ENCODE measurements around the gene RNF187.
"Not testable (repeated sequence)": the region's sequence is repeated elsewhere in the genome, so short reads cannot be mapped to it uniquely, and the experiment has no call there.

The RNF187 gene

DNA sequence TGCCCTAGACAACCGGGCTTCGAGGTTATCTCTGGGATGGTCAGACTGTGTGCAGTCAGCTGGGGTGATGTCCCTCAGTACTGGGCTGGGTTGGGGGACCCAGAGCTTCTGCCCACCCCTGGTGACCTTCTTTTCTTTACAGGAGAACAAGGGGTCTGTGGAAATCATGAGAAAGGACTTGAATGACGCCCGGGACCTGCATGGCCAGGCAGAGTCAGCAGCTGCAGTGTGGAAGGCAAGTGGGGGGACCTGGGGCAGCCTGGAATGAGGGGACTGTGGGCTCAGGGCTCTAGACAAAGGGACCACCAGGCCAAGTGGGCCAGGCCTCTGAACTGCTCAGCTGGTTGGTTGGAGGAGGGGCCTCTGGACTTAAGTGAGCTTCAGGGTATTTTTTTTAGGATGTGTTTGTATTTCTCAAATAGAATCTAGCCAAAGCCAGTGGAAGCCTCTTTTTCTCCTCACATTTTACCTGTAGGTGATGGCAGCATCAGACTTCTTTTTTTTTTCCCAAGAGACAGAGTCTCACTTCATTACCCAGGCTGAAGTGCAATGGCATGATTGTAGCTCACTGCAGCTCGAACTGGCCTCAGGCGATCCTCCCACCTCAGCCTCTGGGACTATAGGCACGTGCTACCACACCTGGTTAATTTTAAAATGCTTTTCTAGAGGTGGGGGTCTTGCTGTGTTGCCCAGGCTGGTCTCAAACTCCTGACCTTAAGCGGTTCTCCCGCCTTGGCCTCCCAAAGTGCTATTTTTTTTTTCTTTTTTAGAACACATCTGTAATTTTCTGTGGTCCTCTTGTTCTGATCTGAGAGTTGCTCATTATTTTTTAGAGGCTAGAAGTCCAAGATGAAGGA lies 1.9 kb downstream of the RNF187 start:
- no peak for DNase-seq

DNA sequence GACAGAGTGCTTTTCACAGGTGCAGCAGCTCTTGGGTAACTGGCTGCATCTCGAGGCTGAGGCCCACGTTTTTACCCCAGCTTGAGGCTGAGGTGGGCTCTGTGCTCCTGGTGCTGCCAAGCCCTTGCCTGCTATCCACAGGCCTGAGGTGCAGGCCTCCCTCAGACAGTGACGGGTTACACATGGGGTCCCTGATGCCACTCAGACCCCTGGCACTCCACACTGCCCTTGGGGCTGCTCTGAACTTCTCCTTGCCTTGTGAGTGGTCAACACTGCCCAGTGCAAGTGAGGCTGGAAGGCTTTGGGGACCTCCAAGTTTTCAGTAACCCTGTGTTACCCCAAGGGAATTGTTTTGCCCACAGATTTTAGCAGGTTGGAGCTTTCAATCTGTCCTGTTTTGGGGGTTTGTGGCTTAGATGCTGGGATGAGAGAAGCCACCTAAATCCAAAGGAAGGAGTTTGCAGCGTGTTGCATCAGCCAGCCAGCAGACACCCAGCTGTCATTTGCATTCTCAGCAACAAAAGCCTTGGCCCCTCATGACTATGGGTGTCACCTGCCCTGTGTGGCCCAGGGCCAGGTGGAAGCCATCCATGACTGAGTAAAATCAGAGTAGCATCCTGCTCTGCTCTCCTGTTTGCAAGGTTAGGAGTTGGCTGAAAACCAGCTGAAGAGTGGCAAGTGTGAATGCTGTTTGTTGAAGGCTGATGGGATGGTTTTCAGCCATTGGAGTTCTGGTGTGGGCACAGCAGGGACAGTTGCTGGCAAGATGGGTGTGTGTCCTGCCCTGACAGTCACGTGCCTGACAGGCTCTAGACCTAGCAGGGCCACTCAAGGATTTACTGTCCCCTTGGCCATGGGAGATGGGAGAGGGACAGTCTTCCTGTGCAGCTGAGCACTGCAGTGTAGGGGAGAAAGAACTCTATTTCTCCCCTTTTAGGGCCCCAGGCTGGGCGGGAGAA lies 3.2 kb downstream of the RNF187 start:
- DNase-seq: no peak

DNA sequence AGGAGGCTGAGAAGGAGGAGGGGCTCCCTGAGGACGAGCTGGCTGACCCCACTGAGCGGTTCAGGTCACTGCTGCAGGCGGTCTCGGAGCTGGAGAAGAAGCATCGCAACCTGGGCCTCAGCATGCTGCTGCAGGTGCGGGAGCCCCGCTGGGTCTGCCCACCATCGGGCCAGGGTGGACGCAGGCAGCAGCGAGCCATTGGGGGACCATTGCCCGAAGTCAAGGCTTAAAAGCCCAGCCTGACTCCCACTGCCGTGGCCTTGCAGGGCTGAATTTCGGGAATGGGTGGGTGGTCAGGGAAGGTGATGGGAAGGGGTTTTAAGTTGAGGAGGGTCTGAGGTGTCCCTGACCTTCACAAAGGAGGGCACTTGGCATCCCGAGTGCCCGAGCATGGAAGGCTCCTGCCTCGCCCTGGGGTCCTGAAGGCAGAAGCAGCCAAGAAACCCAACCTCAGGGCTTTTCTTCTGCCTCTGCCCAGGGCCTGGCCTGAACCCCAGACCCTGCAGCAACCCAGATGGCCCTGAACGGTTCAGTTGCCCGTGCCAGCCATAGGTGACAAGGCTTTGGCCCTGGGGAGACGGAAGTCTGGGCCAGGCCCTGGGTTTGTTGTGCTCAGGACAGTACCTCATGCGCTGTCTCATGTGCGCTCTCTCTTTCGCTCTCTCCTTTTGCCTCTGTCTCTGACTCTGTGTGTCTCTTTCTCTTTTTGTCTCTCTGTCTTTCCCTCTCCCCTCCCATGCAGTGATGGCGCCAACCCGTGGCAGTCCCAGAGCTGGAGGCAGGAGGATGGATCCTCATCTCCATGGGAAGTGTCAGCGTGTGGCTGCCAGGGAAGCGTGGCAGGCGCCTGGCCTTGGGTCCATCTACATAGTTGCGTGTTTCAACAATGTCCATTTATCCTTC lies 6.2 kb downstream of the RNF187 start:
- no peak for DNase-seq

DNA sequence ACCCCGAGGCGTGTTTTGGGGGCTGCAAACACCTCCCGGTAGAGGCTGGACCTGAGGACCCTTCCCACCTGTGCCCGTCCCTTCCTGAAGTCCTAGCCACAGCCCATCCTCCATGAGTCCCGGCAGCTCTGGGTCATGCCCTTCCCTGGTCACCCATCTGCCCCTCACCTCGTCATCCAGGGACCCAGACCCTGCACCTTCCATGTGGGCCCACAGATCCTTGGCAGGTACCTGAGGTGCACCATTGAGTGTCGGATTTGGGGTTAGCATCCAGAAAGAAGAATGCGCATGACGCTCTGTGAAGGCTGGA lies 6.8 kb downstream of the RNF187 start:
- no peak for DNase-seq

DNA sequence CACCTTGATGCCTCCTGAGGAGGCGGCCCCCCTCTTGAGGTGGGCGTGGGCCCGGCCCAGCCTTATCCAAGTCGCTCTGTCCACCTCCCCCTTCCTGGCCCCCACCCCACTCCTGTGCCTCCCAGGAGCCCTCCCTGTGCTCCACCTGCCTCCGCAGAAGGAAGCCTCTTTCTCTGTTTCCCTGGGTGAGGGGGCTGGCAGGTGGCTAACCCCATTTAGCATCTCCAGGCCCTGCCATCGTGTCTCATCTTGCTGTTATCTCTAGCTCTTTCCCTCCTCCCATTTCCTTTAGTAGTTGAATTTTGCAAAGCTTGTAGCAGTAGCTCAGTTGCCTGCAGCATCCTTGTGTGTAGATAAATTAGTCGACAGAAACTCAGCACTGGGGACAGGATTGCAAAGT lies 7.2 kb downstream of the RNF187 start:
- no peak for DNase-seq

DNA sequence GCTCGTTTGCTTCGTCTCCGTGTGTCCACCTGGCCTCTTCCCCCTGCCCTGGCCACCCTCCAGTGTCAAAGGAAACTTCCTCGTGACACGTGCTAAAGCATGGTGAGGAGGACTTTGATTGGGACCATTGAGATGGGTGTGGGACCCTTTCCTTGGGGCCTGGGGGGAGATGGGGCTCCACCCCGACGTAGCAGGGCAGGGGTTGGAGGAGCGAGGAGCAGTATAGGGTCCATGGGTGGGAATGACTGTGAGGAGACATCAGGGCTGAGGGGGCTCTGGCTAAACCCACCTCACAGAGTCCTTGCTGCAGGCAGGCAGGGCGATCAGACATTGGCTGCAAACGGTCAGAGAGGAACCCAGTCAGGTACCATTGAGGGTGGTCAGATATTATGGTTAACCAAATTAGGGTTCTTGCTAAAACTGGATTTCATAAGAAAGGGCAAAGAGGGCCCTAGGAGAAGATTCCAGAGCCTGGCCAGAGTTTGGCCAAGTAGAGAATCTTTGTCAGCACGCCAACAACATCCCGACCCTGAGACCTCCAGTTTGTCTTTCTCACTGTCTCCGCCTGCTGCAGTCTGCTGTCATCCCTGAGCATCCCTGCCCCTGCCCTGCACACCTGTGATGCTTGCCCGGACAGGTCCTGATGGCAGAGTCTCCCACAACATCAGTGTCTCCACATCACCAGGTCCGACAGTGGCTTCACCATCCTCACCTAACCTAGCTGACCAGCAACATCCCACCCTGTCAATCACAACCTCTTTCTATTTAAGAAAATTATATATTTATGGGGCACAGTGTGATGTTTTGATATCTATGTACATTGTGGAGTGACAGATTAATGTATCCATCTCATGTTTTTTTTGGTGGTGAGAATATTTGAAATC lies 8.0 kb downstream of the RNF187 start:
- no peak for DNase-seq

DNA sequence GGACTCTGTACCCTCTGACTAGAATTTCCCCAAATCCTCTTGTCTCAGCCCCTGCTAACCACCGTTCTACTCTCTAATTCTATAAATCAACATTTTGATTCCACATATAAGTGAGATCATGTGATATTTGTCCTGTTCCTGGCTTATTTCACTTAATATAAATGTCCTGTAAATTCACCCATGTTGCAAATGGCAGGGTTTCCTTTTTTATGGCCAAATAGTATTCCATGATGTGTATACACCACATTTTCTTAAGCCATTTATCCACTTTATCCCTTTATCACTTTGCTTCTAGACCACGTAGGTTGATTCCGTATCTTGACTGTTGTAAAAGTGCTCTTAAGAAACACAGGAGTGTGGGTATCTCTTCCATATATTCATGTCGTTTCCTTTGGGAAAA lies 8.9 kb downstream of the RNF187 start:
- DNase-seq: no peak

DNA sequence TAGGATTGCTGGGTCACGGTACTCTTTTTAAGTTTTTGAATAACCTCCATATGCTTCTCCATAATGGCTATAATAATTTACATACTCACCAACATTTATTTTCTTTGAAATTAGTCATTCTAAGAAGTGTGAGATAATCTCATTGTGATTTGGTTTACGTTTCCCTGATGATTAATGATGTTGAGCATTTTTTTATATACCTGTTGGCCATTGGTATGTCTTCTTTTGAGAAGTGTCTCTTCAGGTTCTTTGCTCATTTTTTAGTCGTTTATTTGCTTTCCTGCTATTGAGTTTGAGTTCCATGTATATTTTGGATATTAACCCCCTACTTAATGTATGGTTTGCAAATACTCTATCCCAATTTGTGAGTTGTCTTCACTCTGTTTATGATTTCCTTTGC lies 9.3 kb downstream of the RNF187 start:
- DNase-seq: no peak

DNA sequence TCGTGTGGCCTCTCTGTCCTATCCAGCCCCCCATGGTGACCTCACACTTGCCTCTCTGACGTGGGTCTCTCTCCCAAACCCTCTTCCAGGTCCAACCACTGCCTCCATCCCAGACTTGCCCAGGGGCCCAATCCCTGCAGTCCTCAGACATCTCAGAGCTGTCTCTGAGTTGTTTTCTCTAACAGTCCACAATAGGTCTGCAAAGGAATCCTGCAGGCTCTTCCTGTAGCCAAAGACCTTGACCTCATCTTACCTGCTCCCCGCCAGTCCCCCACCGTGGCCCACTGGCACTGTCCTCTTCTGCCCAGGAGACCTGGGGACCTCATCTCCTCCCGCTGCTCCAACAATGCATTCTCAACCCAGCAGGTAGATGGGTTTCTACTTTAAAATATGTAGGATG lies 10.0 kb downstream of the RNF187 start:
- no peak for DNase-seq

DNA sequence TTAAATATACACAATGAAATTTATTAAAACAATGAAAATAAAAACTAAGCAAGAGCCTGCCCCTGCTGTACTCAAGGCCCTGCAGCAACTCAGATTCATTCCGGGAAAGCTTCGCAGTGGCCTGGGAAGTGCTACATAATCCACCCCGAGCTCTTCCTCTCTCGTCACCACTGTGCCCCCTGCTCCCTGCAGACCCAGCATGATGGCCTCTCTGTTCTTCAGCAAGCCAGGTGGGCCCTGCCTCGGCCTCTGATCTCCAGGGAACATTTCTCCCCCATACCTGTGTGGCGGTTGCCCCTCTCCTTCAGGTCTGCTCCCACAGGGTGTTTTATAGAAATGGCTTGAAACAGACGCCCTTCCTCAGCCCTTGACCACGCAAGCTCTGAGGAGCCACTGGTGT lies 10.6 kb downstream of the RNF187 start:
- DNase-seq: no peak

DNA sequence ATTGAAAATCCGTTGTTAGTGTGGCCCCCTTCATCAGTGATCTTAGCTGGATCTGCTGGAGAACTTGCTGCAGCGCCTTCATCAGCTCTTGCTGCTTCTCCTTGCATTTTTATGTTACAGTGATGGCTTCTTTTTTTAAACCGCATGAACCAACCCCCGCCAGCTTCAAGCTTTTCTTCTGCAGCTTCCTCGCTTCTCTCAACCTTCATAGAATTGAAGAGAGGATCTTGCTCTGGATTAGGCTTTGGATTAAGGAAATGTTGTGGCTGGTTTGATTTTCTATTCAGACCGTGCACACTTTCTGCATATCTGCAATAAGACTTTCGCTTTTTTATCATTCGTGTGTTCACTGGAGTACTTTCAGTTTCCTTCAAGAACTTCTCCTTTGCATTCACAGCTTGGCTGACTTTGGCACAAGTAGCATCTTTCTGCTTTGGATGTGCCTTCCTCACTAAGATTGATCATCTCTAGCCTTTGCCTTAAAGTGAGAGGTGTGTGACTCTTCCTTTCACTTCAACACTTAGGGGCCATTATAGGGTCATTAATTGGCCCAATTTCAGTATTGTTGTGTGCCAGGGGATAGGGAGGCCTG lies 13.1 kb downstream of the RNF187 start:
- DNase-seq: no peak

DNA sequence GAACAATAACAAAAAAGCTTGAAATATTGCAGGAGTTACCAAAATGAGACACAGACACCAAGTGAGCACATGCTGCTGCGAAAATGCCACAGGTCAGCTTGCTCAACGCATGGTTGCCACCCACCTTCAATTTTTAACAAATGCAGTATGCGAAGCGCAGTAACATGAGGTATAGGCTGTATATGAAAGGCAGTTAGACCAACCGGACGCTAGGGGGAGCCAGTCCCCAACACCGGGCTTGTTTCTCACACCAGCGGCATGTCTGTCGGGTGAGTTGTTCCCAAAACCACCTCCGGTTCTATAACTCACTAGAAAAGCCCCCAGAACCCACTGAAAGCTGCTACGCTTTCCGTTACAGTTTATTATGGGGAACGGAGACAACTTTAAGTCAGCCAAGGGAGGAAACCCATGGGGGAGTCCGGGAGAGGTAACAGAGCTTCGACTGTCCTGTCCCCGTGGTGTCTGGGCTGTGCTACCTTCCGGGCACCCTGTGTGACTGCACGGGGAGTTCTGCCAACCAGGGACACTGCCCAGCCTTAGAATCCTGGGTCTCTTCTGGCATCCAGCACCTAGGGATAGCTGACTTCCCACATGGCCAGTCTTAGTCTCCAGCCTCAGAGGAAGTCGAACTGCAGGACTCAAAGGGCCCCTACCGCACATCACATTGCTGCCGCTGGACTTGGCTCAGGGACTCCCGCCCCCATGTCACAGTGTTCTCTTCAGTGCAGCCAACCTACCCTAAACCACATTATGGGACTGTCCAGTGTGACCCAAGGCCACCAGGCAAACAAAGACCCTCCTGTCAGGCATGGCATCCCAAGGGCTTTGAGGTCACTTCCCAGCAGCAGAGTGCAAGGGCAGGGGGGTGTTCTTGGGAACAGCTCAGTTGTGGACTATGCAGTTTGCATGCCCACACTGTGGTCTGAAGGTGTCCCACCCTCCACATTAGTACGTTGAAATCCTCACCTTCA lies 14.0 kb downstream of the RNF187 start:
- peak; percentile 54 for DNase-seq

DNA sequence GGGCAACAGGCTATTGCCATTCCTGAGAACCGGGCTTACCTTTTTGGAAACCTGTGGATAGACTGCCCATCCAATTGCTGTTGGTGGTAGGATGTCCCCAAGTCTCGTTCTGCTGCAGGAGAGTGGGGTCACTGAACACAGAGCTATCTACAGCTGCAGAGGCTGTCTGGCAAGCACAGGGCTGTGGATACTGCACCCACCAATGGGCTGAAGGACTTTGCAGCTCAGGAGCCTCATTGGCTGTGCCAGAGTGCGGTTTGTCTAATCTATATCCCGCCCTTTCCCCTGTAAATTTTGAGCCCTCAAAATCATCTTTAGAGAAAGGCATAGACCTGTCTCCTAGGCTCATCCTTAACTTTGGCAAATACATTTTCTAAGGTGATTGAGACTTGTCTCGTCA lies 15.3 kb downstream of the RNF187 start:
- no peak for DNase-seq

DNA sequence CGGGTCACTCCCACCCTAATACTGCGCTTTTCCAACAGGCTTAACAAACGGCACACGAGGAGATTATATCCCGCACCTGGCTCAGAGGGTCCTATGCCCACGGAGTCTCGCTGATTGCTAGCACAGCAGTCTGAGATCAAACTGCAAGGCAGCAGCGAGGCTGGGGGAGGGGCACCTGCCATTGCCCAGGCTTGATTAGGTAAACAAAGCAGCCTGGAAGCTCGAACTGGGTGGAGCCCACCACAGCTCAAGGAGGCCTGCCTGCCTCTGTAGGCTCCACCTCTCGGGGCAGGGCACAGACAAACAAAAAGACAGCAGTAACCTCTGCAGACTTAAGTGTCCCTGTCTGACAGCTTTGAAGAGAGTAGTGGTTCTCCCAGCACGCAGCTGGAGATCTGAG lies 18.8 kb downstream of the RNF187 start:
- DNase-seq: not testable (repeated sequence)

DNA sequence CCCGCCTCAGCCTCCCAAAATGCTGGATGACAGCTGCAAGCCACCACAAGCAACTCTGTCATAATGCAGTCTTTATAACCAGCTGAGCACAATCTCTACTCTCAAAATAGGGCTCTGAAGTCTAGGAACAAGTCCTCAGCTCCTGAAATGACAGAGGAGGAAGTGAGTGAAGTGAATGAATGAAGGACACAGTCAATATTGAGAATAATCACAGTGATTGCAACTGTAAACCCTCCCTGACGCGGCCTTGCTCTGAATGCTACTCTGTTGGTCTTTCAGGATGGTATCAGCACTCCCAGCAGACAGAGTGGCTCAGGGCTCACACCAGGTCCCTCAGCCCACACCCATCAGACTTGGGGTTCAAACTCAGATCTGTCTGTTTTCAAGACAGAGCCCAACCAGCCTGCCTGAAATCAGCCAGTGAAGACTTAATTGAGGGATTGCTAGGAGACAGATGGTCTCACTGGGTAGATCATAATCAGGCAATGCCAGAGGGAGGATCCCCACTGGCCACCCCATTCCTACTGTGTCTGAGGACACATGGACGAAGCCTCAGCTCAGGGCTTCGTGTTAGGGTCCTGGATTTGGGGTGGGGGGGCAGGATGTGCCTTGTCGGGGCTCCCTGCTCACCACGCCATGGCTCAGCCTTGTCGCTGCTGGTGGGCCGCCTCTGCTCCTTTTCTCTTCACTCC lies 20.9 kb downstream of the RNF187 start:
- no peak for DNase-seq

DNA sequence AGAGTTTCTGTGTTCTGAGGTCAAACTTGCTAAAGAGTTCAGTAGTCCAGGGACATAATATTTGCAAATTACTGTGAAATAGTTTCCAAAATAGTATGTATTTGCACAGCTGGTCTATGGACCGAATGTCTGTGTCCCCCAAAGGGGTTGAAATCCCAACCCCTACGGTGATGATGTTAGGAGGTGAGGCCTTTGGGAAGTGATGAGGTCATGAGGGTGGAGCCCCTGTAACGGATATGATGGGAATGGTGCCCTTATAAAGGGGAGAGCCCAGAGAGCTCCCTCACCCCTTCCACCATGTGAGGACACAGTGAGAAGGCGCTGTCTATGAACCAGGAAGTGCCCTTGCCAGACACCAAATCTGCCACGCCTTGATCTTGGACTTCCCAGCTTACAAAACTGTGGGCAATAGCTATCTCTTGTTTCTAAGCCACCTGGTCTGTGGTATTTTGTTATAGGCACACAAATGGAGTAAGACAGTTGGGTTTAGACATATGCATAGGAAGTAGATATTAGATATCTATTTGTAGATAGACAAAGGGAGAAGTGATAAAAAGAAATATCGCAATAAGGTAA lies 21.7 kb downstream of the RNF187 start:
- no peak for DNase-seq

DNA sequence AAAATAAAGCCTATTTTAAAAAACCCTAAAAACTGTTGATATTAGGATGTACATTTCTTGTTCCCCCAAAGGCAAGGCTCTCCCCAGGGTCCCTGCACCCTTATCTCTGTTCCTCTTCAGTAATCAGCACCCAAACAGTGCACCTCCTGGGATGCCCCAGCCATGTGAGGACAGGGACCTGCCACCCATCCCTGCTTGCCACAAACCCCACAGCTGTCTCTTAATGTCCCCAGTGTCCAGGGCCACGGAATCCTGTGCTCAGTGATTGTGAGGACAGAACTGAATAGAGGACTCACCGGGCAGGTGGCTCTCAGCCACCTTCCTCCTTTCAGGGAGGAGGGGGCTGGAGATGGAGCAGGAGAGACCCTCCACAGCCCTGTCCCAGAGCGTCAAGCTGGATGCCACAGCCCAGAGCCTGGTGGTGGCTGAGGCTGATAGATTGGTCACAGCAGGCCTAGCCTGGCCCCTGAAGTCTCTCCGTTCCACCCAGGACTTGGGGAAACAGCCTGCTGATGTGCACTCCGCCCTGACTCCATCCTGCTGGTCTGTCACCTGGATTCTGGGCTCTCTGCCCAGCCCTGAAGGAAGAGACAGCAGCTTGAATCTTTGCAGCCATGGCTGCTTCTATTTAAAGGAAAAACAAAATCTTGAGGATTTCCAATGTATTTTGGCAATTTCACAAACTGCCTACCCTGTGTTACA lies 23.1 kb downstream of the RNF187 start:
- no peak for DNase-seq

DNA sequence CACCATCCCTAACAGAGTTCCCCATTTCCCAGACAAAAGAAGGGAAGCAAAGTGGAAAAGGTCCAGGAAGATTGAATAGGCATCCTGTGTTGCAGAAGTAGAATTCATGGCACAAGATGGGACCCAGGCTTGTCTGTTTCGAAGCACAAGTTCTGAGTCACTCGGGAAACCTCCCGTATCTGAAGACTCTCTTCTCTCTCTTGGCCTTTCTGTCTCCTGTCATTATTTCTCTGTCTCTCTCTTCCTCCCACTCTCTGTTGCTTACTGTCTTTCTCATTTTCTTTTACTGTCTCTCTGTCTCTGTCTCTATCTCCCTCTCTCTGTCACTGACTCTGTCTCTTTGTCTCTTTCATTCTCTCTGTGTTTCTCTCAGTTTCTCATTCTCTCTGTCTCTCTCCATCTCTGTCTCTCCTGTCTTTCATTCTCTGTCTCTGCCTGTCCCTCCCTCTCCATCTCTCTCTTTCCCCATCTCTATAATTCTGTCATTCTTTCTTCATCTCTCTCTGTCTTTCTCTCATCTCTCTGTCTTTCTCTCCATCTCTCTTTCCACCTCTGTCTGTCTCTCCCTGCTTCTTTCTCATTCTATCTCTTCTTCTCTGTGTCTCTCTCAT lies 23.7 kb downstream of the RNF187 start:
- DNase-seq: no peak
